Right lobe of liver (tissue), 6 donors: ENCODE data around the gene BCL6B. TPM values are rescaled to one million over a fixed set of nuclear protein-coding genes. Genes with fewer than 3 reads are reported as not detected.

Source experiments
- ATAC-seq, 4 donors: fragments of 200-7000 bp; cut with Tn5 transposase; one replicate each; pipeline ENCODE4 v1.9.1; 2020; ENCODE audit warnings: mild to moderate bottlenecking in 4 of 4, moderate library complexity in 4 of 4
- DNase-seq, 3 donors: peaks; one replicate each; pipeline ENCODE4 v3.0.0-alpha.2; 2020
- H3K27ac ChIP-seq, 3 donors: fragments of 200-600 bp; one replicate each; pipeline ENCODE4 v1.8.0; 2022
- H3K27me3 ChIP-seq, 2 donors: fragments of 200-600 bp; one replicate each; pipeline ENCODE4 v1.8.0; 2022
- H3K36me3 ChIP-seq, 4 donors: fragments of 200-600 bp; sonication (generic) in 1 of 4; one replicate each; pipeline versions ENCODE4 v1.5.1 to v1.8.0; 2017 to 2022; ENCODE audit warnings: control low read depth in 1 of 4
- H3K4me1 ChIP-seq, 4 donors: fragments of 200-600 bp; sonication (generic) in 1 of 4; one replicate each; pipeline versions ENCODE4 v1.5.1 to v1.8.0; 2017 to 2022; ENCODE audit warnings: control low read depth in 1 of 4
- H3K4me3 ChIP-seq, 3 donors: fragments of 200-600 bp; one replicate each; pipeline ENCODE4 v1.8.0; 2022
- H3K9me3 ChIP-seq, 4 donors: fragments of 200-600 bp; sonication (generic) in 1 of 4; one replicate each; pipeline versions ENCODE4 v1.5.1 to v1.8.0; 2017 to 2022; ENCODE audit warnings: control low read depth in 1 of 4
- POLR2A ChIP-seq: fragments of 450-650 bp; IDR thresholded peaks from one replicate; pipeline ENCODE4 v1.6.1; 2017; ENCODE audit warnings: antibody characterized with exemption, mild to moderate bottlenecking
- WGBS: methylation state at CpG from one replicate; pipeline ENCODE4 v1.1.6; 2018; ENCODE audit warnings: low coverage, low lambda C conversion rate; ENCODE audit not compliant: insufficient coverage; ENCODE audit errors: missing lambda C conversion rate; 5-methylcytosine and 5-hydroxymethylcytosine counted together
- intact Hi-C, 2 donors: fragments of 100-400 bp; cut with DNase I; formaldehyde crosslinking; loops; one replicate each; pipeline versions ENCODE4 v1.11.2 to v1.14.1; 2022
- total RNA-seq, 6 experiments: library from RNA; depleted of rRNA in 2 of 6; stranded (reverse); fragments of >200 nt in 2 of 6; fragmentation: NEBNext Ultra II Directional in 3 of 6; extraction: Animal tissue kit (Norgen Biotek cat#: 25700) in 3 of 6; gene quantifications; one replicate each; pipeline versions ENCODE4 v1.1.0 to v1.2.4, GENCODE V29; 2016 to 2023
- TF ChIP-seq, protein P1 (sequence below), 4 donors: fragments of 200-600 bp in 3 of 4; fragments of 450-650 bp in 1 of 4; IDR thresholded peaks; one replicate each; pipeline versions ENCODE4 v1.5.1 to v1.8.0; 2016 to 2022; ENCODE audit warnings: antibody characterized with exemption in 4 of 4, mild to moderate bottlenecking in 2 of 4
- donor health status: DM: no; HTN: yes; CAD: no.
- donor health status: DM: no; HTN: no; CAD: no.
- donor health status: DM: no; HTN: no; CAD: no.
- donor health status: DM: no; HTN: yes; CAD: no.
- donor health status: DM: no; HTN: yes; CAD: no.

Gene BCL6B
- total RNA-seq, 6 experiments from 2014 or later = 0.71 to 3.5 (median 1.5) TPM

DNA sequence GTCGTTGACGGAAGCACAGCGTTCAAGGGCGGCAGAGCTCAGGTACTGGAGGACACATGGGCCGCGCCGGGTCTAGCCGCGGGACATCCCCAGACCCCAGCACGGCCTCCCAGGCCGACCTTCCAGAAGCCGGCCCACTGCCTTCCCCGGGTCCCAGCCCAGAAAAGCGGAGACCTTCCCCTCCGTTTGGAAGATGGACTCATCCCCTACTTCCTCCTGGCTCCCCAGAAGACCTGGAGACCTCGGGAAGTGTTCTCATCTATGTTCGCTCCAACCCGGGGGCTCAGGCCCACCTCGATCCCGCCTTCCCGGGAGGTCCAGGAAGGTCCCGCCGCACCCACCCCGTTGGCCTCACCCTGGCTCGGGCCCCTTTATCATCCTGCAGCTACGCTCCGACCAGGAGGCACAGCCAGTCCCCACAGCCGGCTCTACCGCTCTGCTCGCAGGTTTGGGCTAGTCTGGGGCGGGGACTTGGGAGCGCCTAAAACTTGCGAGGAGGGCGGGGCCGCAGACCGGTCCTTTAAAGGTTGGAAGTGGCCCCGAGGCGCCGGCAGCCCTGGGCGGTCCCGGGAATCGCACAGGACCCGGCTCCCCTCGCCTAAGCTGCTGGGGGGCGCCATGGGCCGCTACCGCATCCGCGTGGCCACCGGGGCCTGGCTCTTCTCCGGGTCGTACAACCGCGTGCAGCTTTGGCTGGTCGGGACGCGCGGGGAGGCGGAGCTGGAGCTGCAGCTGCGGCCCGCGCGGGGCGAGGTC is 27.2 kb upstream of the BCL6B start, which contains the start of gene ALOX12:
ALOX12 (plus strand) TSS at position 550 of the 756 bp plus-strand sequence; CDS start at position 619, 69 bp downstream.
- ATAC-seq = peak; percentile 65 to 75 (median 72)
- 24% methylated on average over 12 of the region's 64 CpGs for WGBS
- peaks cover 0 to 9% (median 0%) of the 10 kb centered on the region in 4 donors for H3K4me1 ChIP-seq
- no peaks in the 10 kb centered on the region for H3K9me3 ChIP-seq
- peak within 1 kb of the TSS in 1 of 3 donors; percentile 27 for H3K4me3 ChIP-seq
- no peaks in the 10 kb centered on the region for H3K27me3 ChIP-seq
- no peak for TF ChIP-seq POLR2A
- TF ChIP-seq, protein P1, sequence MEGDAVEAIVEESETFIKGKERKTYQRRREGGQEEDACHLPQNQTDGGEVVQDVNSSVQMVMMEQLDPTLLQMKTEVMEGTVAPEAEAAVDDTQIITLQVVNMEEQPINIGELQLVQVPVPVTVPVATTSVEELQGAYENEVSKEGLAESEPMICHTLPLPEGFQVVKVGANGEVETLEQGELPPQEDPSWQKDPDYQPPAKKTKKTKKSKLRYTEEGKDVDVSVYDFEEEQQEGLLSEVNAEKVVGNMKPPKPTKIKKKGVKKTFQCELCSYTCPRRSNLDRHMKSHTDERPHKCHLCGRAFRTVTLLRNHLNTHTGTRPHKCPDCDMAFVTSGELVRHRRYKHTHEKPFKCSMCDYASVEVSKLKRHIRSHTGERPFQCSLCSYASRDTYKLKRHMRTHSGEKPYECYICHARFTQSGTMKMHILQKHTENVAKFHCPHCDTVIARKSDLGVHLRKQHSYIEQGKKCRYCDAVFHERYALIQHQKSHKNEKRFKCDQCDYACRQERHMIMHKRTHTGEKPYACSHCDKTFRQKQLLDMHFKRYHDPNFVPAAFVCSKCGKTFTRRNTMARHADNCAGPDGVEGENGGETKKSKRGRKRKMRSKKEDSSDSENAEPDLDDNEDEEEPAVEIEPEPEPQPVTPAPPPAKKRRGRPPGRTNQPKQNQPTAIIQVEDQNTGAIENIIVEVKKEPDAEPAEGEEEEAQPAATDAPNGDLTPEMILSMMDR (IDR thresholded peaks at IDR 0.05) = no peak
- peaks cover 0 to 9% (median 0%) of the 10 kb centered on the region in 4 donors for H3K36me3 ChIP-seq
- intact Hi-C loops = loop anchor here in 1 of 2 donors (5.0 kb wide), 1 partner anchor 78 kb away; no protein-coding TSS in a partner anchor
- H3K27ac ChIP-seq = no peak within 1 kb of the TSS
- peak in 1 of 3 donors; percentile 45 for DNase-seq

DNA sequence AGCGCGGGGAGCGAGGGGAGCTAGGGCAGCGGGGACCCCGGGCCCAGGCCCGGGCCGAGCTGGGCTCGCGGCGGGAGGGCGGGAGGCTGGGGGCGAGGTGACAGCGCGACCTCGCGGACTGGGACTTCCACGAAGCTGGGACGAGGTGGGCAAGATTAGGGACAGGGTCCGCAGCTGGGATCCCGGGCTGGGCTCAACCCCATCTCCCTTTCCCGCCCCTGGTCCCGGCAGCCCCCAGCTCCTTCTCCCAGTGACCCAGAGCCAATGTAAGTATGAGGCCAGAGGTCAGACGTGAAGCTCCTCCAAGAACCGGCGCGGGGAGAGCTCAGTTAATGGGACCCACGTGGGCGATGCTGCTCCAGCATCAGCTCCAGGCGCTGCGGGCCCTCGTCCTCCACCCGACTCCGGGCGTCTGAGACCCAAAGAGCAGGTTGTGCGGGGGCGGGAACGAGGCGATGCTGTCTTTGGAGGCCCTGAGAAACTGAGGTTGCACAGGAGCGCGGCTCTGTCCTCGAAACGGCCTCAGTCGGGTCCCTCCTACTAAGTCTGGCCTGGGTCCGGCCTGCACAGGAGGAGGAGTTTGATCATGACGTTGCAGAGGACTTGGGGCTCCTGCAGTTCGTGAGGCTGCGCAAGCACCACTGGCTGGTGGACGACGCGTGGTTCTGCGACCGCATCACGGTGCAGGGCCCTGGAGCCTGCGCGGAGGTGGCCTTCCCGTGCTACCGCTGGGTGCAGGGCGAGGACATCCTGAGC is 26.4 kb upstream of the BCL6B start:
- Histone ChIP-seq H3K4me3 (peak overlapping the region in 1 of 3 donors; percentile 27), H3K36me3 (peaks cover 0 to 13% (median 2%) of the 10 kb centered on the region in 4 donors), H3K27ac (no peak overlapping the region), H3K4me1 (peaks cover 0 to 9% (median 0%) of the 10 kb centered on the region in 4 donors), H3K9me3 (no peaks in the 10 kb centered on the region), H3K27me3 (no peaks in the 10 kb centered on the region)
- WGBS = 84% methylated on average over 9 of the region's 58 CpGs
- DNase-seq = no peak
- intact Hi-C loops = loop anchor here in 1 of 2 donors (5.0 kb wide), 1 partner anchor 79 kb away; no protein-coding TSS in a partner anchor
- peak in 1 of 4 donors; percentile 21 for ATAC-seq
- TF ChIP-seq, protein P1 (IDR thresholded peaks at IDR 0.05) = no peak
- TF ChIP-seq POLR2A = no peak

DNA sequence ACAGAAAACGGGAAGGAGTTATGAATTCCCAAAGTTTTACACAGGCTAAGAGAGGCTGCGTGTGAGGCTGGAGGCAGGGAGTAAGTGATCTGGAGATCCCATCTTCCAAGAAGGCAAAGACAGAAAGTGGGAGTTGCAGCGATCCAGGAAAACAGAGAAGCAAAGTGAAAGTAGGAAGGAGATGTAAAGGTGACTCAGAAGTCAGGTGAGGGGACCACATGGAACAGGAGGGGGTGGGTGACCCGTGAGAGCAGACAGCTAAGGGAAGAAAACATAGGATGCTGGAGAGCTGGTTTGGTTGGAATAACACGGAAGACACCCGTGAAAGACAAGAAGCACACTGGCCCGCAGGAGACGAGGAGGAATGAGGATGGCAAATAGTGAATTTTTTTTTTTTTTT is 25.7 kb upstream of the BCL6B start:
- Histone ChIP-seq H3K36me3 (peaks cover 3 to 21% (median 9%) of the 10 kb centered on the region in 4 donors), H3K27me3 (no peaks in the 10 kb centered on the region), H3K9me3 (no peaks in the 10 kb centered on the region), H3K4me3 (no peak overlapping the region), H3K4me1 (peaks cover 0 to 9% (median 0%) of the 10 kb centered on the region in 4 donors), H3K27ac (no peak overlapping the region)
- no peak for TF ChIP-seq POLR2A
- TF ChIP-seq, protein P1 (IDR thresholded peaks at IDR 0.05) = no peak
- WGBS = 79% methylated on average over 8 of the region's 8 CpGs
- DNase-seq (no peak), ATAC-seq (no peak)
- intact Hi-C loops = loop anchor here in 1 of 2 donors (5.0 kb wide), 1 partner anchor 80 kb away; no protein-coding TSS in a partner anchor

DNA sequence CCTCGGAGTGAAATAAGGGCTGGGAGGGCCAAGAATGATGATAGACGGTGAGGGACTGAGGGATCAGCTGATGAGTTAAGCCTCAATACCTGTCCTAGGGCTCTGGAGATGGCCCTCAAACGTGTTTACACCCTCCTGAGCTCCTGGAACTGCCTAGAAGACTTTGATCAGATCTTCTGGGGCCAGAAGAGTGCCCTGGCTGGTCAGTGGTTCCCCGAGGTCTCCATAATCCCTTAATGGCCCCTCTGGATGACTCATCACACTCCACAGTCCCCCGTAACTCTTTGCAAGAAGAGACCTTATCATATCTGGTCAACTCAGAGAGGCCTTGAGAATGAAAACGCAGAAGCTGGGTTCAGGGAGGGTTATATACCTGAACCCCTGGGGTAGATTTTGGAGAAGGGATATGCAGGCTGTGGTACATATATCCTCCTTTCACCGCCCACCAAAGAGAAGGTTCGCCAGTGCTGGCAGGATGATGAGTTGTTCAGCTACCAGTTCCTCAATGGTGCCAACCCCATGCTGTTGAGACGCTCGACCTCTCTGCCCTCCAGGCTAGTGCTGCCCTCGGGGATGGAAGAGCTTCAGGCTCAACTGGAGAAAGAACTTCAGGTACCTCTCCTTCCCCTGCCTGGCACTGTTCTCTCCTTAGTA is 23.9 kb upstream of the BCL6B start:
- ATAC-seq (no peak), DNase-seq (no peak)
- H3K36me3 ChIP-seq = peaks cover 4 to 27% (median 12%) of the 10 kb centered on the region in 4 donors
- intact Hi-C loops = loop anchor here in 1 of 2 donors (5.0 kb wide), 1 partner anchor 82 kb away; no protein-coding TSS in a partner anchor
- H3K4me1 ChIP-seq = peaks cover 0 to 9% (median 0%) of the 10 kb centered on the region in 4 donors
- 84% methylated on average over 8 of the region's 11 CpGs for WGBS
- H3K4me3 ChIP-seq = no peak overlapping the region
- no peaks in the 10 kb centered on the region for H3K9me3 ChIP-seq
- TF ChIP-seq, protein P1 (IDR thresholded peaks at IDR 0.05) = no peak
- no peak for TF ChIP-seq POLR2A
- H3K27me3 ChIP-seq = no peaks in the 10 kb centered on the region
- H3K27ac ChIP-seq = no peak overlapping the region
